A549 (cell line): ENCODE measurements around the gene SPOCK2.

Source experiments
- CTCF ChIP-seq: fragments of >200 bp; sonication (Bioruptor Twin); formaldehyde crosslinking; IDR thresholded peaks from 3 replicates; pipeline ENCODE4 v1.5.1; 2016
- HDAC2 ChIP-seq: fragments of 200-600 bp; sonication (generic); IDR thresholded peaks from 2 replicates; pipeline ENCODE4 v1.6.1; 2016
- MYC ChIP-seq: IDR thresholded peaks from 2 replicates; pipeline ENCODE4 v1.6.1; 2012; ENCODE audit warnings: mild to moderate bottlenecking, inconsistent platforms, low read length, improper control_type of control experiment, borderline replicate concordance
- PHF8 ChIP-seq: fragments of 200-600 bp; sonication (generic); IDR thresholded peaks from 2 replicates; pipeline ENCODE4 v1.6.1; 2016; ENCODE audit warnings: low read depth, mild to moderate bottlenecking, antibody characterized with exemption, moderate library complexity, borderline replicate concordance
- POLR2A ChIP-seq: IDR thresholded peaks from 2 replicates; pipeline ENCODE4 v1.6.1; 2012; ENCODE audit warnings: mild to moderate bottlenecking, low read length

GRCh38 chr10:72048450-72049124 is 39.8 kb downstream of the SPOCK2 start:
- TF ChIP-seq MYC (no peak), HDAC2 (no peak), PHF8 (no peak), POLR2A (no peak), CTCF (peak; percentile 100)
